Measurements from ENCODE around the gene MS4A7. TPM values are rescaled to one million over a fixed set of nuclear protein-coding genes. Genes with fewer than 3 reads are reported as not detected.

Gene MS4A7
- total RNA-seq, 1 donor from 2014 or later: not detected

GRCh38 chr11:60370811-60371298 lies 7.5 kb upstream of the MS4A7 start:
- H3K36me3 Mint-ChIP-seq (ENCODE audit: low read depth): no peaks in the 10 kb centered on the region
- H3K4me1 Mint-ChIP-seq (ENCODE audit: low read depth): peaks cover 8% of the 10 kb centered on the region
- no peak overlapping the region for H3K27ac Mint-ChIP-seq (ENCODE audit: unreplicated experiment)

GRCh38 chr11:60371386-60371785 lies 6.9 kb upstream of the MS4A7 start:
- no peak for DNase-seq (ENCODE audit: low spot score)
- no peak overlapping the region for H3K27ac Mint-ChIP-seq (ENCODE audit: unreplicated experiment)
- H3K4me1 Mint-ChIP-seq (ENCODE audit: low read depth): peaks cover 8% of the 10 kb centered on the region
- no peak overlapping the region for H3K4me3 Mint-ChIP-seq (ENCODE audit: unreplicated experiment)
- H3K36me3 Mint-ChIP-seq (ENCODE audit: low read depth): no peaks in the 10 kb centered on the region
- H3K9me3 Mint-ChIP-seq (ENCODE audit: low read depth): no peaks in the 10 kb centered on the region
- no peak for TF ChIP-seq CTCF (IDR thresholded peaks at IDR 0.05)
- peaks cover 8% of the 10 kb centered on the region for H3K27me3 Mint-ChIP-seq (ENCODE audit: low read depth)

More at GRCh38 chr11:60370811-60371298, 7.5 kb upstream of the MS4A7 start:
- peaks cover 12% of the 10 kb centered on the region for H3K27me3 Mint-ChIP-seq (ENCODE audit: low read depth)
- DNase-seq (ENCODE audit: low spot score): no peak
- no peaks in the 10 kb centered on the region for H3K9me3 Mint-ChIP-seq (ENCODE audit: low read depth)
- no peak overlapping the region for H3K4me3 Mint-ChIP-seq (ENCODE audit: unreplicated experiment)
- no peak for TF ChIP-seq CTCF (IDR thresholded peaks at IDR 0.05)

GRCh38 chr11:60371854-60372253 lies 6.5 kb upstream of the MS4A7 start:
- no peaks in the 10 kb centered on the region for H3K36me3 Mint-ChIP-seq (ENCODE audit: low read depth)
- no peak for DNase-seq (ENCODE audit: low spot score)
- peaks cover 8% of the 10 kb centered on the region for H3K4me1 Mint-ChIP-seq (ENCODE audit: low read depth)
- no peak for TF ChIP-seq CTCF (IDR thresholded peaks at IDR 0.05)
- peaks cover 11% of the 10 kb centered on the region for H3K27me3 Mint-ChIP-seq (ENCODE audit: low read depth)
- H3K9me3 Mint-ChIP-seq (ENCODE audit: low read depth): no peaks in the 10 kb centered on the region
- H3K4me3 Mint-ChIP-seq (ENCODE audit: unreplicated experiment): no peak overlapping the region
- no peak overlapping the region for H3K27ac Mint-ChIP-seq (ENCODE audit: unreplicated experiment)

GRCh38 chr11:60372767-60373166 lies 5.6 kb upstream of the MS4A7 start:
- no peak overlapping the region for H3K27ac Mint-ChIP-seq (ENCODE audit: unreplicated experiment)
- no peaks in the 10 kb centered on the region for H3K9me3 Mint-ChIP-seq (ENCODE audit: low read depth)
- H3K4me1 Mint-ChIP-seq (ENCODE audit: low read depth): peaks cover 8% of the 10 kb centered on the region
- H3K4me3 Mint-ChIP-seq (ENCODE audit: unreplicated experiment): no peak overlapping the region
- DNase-seq (ENCODE audit: low spot score): no peak
- H3K36me3 Mint-ChIP-seq (ENCODE audit: low read depth): no peaks in the 10 kb centered on the region
- H3K27me3 Mint-ChIP-seq (ENCODE audit: low read depth): peaks cover 8% of the 10 kb centered on the region
- TF ChIP-seq CTCF (IDR thresholded peaks at IDR 0.05): no peak

- no peaks in the 10 kb centered on the region for H3K36me3 Mint-ChIP-seq (ENCODE audit: low read depth)
- H3K4me3 Mint-ChIP-seq (ENCODE audit: unreplicated experiment): no peak overlapping the region
- H3K27me3 Mint-ChIP-seq (ENCODE audit: low read depth): peaks cover 15% of the 10 kb centered on the region
- H3K4me1 Mint-ChIP-seq (ENCODE audit: low read depth): peaks cover 7% of the 10 kb centered on the region
- TF ChIP-seq CTCF (IDR thresholded peaks at IDR 0.05): no peak
- no peak overlapping the region for H3K27ac Mint-ChIP-seq (ENCODE audit: unreplicated experiment)
- no peaks in the 10 kb centered on the region for H3K9me3 Mint-ChIP-seq (ENCODE audit: low read depth)
- DNase-seq (ENCODE audit: low spot score): no peak
Measured at GRCh38 chr11:60375316-60375715, 3.0 kb upstream of the MS4A7 start.
